GM19023 (cell line): Measurements from ENCODE around the gene ROR1.

Source experiments
- ATAC-seq: cut with Tn5 transposase; IDR thresholded peaks from one replicate; pipeline ENCODE4 v1.9.1; 2021; ENCODE audit warnings: mild to moderate bottlenecking, moderate library complexity; ENCODE audit not compliant: unreplicated experiment

The ROR1 gene

GRCh38 chr1:64043288-64043687, 269.5 kb downstream of the ROR1 start:
- no peak for ATAC-seq

DNA sequence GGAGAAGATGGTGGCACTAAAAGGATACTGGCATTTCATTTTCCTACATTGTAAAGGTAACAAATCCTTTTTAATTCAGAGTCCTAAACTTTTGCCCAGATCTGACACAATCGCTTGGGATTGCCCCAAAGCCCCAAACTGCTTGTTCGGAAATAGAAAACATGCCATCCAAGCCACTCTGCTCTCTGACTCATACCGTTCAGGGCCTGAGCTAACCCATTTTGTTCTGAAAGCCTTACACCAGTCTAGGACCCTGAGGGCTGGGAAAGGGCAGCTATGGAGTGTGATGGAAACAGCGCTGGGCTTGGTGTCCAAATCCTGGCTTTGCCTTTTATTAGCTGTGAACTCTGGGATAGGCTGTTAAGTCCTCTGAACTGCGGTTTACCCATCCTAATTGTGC, 270.2 kb downstream of the ROR1 start:
- no peak for ATAC-seq

DNA sequence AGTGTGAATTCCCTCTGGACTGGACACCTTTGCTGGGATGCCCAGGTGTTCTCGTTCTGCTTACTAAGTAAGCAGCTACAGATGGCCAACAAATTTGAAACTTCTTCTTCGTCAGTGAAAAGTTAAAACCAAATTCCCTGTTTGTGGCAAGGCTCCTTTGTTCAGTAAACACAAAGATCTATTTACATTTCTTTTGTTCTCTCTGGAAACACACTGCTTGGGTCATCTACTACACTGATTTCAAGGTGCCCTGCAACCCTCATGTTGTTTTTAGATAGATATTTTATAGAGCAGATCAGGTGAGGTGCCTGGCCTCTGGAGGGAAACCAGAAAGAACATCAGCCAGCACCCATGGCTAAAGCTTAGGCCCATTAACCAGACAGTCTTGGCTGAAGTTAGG, 272.4 kb downstream of the ROR1 start:
- no peak for ATAC-seq

DNA sequence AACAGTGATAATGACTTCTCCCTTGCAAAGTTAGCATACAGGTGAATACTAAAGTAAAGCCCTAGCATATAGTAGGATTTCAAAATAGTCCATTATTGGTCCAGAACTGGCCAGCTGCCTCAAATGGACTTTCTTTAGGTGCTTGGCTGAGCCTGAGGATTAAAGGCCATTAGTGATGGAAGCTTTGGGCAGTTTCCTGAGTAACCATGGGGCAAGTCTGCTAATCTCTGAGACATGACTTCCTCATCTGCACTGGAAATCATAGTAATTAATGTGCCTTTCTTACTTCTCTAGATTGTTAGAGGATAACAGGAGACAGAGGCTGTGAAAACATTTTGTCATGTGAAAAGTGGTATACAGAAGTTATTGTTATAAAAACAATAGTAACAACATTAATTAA, 273.1 kb downstream of the ROR1 start:
- no peak for ATAC-seq

GRCh38 chr1:64047549-64047996, 273.8 kb downstream of the ROR1 start:
- ATAC-seq = no peak

DNA sequence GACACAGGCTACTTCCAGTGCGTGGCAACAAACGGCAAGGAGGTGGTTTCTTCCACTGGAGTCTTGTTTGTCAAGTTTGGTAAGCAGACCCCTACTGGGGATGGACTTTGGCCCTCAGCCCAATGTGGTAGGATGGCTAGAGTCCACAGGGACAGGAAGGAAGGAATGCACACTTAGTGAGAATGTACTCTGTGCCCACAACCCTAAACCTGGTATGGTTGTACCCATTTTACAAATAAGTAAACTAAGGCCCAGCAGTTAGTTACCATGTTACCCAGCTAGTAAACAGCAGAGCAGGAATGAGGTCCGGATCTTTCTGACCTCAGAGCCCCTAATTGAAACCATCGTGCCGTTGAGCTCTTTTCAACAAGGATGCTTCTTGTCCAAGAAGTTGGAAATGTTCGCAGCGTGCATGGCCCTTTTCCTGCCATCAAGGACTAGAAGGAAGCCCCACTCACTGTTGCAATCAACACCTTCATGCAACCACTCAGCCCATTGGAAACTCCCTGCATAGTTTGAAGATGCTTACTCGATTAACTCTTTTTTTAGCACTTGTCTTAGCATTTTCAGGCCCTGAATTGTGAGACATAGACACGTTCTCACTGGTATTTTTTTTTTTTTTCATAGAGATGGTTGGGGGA, 276.2 kb downstream of the ROR1 start:
- ATAC-seq = no peak

DNA sequence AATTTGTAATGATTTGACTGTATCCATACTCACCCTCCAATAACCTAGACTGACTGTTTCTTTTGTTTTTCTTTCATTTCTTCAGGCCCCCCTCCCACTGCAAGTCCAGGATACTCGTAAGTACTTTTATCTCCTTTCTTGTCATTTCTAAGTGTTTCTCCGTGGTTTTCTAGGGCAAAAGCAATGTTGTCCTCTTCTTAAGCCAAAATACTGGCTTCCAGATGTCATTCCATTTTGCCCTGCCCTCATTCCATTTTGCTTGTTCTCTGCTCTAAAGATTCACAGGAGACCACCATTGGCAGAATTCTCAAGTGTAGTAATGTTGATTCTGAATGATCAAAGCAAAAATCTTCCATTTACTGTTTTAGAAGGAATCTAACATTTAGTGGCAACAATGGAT, 276.8 kb downstream of the ROR1 start:
- ATAC-seq = no peak

DNA sequence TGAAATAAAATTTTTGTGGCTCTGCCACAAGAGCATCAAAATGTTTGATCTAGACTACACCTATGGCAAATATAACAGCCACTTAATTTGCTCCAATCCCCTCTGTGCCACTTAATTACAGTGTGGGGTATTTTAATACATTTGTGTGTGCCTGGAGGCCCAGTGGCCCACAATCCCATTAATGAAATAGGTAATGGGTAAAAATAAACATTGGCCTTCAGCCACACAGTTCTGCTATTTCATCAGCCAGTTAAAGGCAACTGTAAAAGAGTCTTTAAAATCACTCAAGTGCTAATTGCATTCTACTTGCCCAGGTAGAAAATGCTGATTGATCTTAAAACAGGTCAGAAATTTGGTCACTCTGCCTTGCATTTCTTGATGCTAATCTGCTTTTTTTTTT, 278.0 kb downstream of the ROR1 start:
- ATAC-seq = no peak

GRCh38 chr1:64052777-64053176, 279.0 kb downstream of the ROR1 start:
- ATAC-seq = no peak

DNA sequence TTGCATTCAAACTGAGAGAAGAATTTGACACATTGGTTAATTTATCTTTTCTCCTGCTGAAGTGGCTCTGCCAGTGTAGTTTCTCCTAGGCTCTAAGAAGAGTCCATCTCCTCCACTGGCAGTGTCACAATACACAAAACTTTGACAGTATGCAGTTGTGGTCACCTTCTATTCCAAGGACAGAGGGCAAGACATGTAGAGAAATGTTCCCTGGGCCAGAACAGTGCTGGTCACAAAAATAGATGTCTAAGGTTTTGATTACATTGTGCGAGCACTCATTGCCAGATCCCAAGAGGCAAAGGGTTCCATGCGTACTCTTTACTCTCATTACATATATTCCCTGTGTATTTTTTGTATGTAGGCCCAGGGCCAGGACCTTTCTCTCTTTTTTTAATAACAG, 281.5 kb downstream of the ROR1 start:
- ATAC-seq = no peak

DNA sequence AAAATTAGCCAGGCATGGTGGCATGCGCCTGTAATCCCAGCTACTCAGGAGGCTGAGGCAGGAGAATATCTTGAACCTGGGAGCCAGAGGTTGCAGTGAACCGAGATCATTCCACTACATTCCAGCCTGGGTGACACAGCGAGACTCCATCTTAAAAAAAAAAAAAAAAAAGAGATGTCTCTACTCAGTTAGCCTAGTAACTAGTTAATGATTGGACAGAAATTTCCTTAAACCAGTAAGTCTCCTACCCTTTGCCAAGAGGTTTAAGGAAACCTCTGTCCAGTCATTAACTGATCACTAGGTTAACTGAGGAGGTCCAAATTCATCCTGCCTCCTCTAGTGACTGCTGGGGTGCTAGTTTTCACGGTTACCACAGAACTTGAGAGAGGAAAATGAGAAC, 285.7 kb downstream of the ROR1 start:
- no peak for ATAC-seq

DNA sequence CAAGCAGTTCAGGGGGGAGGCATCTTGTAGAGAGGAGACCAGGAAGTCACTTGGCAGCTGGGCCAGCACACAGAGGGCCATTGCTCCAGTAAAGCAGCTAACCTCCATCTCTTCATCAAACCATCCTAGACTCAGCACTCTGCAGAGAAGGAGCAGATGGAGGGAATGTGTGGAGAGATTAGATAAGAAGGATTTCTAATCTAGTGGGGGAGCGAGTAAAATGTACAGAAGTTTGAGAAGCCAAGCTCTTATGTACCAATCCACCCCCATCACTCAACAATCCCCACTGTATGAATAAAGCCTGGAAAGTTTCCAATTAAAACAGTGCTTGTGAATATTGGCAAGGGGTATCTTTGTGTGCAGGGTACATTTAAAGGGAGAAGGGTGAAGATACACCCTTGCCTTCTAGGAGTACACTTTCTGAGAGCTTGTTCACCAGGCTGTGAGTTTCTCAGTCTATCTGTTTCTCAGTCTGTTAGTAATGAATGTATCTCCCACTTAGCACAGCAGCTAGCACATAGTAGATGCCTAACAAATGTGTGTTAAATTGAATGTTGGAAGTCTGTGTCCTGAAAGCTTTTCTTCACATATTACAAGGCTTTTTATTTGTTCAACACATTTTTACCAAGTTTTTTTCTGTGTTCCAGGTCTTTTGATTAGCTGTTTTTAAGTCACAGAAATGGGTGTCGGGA, 286.9 kb downstream of the ROR1 start:
- no peak for ATAC-seq

GRCh38 chr1:64061430-64062104, 287.8 kb downstream of the ROR1 start:
- no peak for ATAC-seq

DNA sequence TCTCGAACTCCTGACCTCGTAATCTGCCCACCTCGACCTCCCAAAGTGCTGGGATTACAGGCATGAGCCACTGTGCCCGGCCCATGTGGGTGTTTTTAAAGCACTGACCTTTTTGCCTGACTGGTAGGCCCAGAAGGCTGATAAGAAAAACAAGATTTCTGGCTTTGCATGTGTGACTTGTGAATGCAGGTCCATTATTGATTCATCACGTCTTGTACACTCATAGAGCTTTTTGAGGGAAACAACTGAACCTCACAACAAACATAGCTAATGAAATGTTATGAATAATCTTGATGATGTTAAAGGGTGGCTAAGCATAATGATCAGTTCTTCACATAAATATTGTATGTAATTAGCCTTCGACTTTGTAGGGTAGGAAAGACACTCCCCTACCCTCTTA, 288.7 kb downstream of the ROR1 start:
- no peak for ATAC-seq

GRCh38 chr1:64062941-64063581, 289.2 kb downstream of the ROR1 start:
- ATAC-seq = no peak

DNA sequence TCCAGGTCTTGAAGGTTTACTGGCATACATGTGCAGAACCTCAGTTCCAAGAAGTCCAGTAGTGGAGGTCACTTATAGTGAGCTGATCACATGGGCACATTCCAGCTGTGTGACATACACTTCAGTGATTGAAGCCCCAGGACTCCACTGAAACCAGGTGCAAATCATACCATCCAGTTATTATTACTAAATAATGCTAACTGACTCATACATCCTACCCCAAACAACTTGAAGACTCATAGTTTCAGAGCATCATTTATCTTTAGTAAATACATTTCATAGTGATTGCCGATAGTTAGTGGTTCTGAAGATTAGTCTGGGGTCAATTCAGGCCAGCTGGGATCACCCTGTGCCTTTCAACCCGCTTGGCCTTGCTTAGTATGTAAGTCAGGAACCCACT, 291.8 kb downstream of the ROR1 start:
- no peak for ATAC-seq

DNA sequence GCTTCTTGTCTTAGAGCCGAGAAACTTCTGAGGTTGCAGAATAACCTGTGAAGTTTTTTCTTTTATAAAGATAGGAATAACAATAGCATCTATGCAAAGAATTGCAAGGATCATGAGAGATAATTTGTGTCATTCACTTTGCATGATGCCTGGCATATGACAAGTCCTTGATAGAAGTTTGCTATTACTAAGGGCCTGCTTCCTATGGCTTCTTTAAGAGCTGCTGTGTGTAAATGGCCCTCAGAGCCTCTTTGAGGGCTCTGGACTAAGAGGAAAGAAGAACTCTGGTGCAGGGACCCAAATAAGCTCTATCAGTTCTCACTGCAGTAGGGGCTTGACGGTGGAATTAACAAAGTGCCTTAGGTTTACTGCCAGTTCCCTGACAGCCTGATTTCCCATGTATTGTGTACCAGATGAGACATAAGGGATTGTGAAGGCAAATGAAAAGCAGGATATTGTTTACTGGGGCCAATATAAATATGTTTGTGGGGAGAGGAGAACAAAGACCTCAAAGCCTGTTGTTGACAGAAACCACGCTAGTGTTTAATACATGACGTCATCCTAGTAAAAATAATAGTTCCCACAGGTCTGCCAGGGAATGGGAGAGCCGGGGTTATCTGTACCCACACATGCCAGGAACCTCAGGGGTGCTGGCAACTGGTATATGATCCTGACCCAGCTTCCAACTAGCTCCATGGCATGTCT, 298.4 kb downstream of the ROR1 start:
- ATAC-seq = no peak

DNA sequence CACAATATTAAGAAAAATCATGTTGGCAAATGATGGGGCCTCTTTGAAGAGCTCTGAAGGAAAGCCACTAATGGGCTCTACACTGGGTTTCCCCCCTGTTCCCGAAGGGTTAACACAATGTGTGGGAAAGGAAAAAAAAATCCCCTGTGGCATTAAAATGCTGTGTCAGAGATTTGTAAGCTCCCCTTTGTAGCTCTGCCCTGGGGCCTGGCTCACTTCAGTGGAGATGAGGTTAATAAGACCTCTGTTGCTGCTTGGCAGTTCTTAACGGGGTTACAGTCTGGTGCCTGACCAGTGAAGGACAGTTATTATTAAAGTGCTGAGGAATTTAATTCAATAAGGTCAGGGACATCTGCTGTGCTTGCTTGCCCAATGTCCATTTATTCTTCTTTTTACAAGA, 299.9 kb downstream of the ROR1 start:
- no peak for ATAC-seq

GRCh38 chr1:64074767-64075166, 300.9 kb downstream of the ROR1 start:
- ATAC-seq = no peak

GRCh38 chr1:64077281-64077940, 303.6 kb downstream of the ROR1 start:
- no peak for ATAC-seq
